Neural progenitor cell (in vitro differentiated cells): Measurements from ENCODE around the gene NMUR1. TPM values are rescaled to one million over a fixed set of nuclear protein-coding genes. Genes with fewer than 3 reads are reported as not detected.
"Not testable (repeated sequence)": the region's sequence is repeated elsewhere in the genome, so short reads cannot be mapped to it uniquely, and the experiment has no call there.

Experiments used
- DNase-seq: peaks from one replicate; pipeline ENCODE4 v3.0.0-alpha.2; 2016; ENCODE audit warnings: low spot score
- H2AFZ ChIP-seq: fragments of 200-600 bp; sonication (generic); replicated peaks from 2 replicates; pipeline ENCODE4 v1.6.1; 2016; ENCODE audit warnings: antibody characterized with exemption
- H3F3A ChIP-seq: fragments of 200-600 bp; sonication (generic); 2 replicates; pipeline ENCODE4 v1.6.1; 2016; ENCODE audit warnings: antibody characterized with exemption, low read depth
- H3K27ac ChIP-seq: fragments of 200-600 bp; sonication (generic); 2 replicates; pipeline ENCODE4 v1.5.1; 2016; ENCODE audit warnings: mild to moderate bottlenecking
- H3K27me3 ChIP-seq: fragments of 200-600 bp; sonication (generic); 2 replicates; pipeline ENCODE4 v1.6.1; 2016; ENCODE audit warnings: mild to moderate bottlenecking, moderate library complexity
- H3K36me3 ChIP-seq: fragments of 200-600 bp; sonication (generic); 2 replicates; pipeline ENCODE4 v1.5.1; 2016
- H3K4me1 ChIP-seq: fragments of 200-600 bp; sonication (generic); 2 replicates; pipeline ENCODE4 v1.6.1; 2016; ENCODE audit warnings: mixed run types
- H3K4me2 ChIP-seq: fragments of 200-600 bp; sonication (generic); 2 replicates; pipeline ENCODE4 v1.6.1; 2016
- H3K4me3 ChIP-seq: fragments of 200-600 bp; sonication (generic); 2 replicates; pipeline ENCODE4 v1.5.1; 2016
- H3K79me2 ChIP-seq: fragments of 200-600 bp; sonication (generic); 2 replicates; pipeline ENCODE4 v1.6.1; 2016; ENCODE audit warnings: low read depth
- H3K9ac ChIP-seq: fragments of 200-600 bp; sonication (generic); 2 replicates; pipeline ENCODE4 v1.6.1; 2016
- H3K9me3 ChIP-seq: fragments of 200-600 bp; sonication (generic); 2 replicates; pipeline ENCODE4 v1.5.1; 2016; ENCODE audit warnings: low read depth
- H4K20me1 ChIP-seq: fragments of 200-600 bp; sonication (generic); 2 replicates; pipeline ENCODE4 v1.6.1; 2016; ENCODE audit warnings: low read depth
- H3K27ac Mint-ChIP-seq: 3 replicates; pipeline ENCODE4 v1.8.0; 2021; ENCODE audit warnings: mixed read lengths
- H3K27me3 Mint-ChIP-seq: 2 replicates; pipeline ENCODE4 v1.8.0; 2022; ENCODE audit warnings: low read depth, mild to moderate bottlenecking, inconsistent platforms, moderate library complexity, mixed read lengths; ENCODE audit not compliant: insufficient read depth
- H3K36me3 Mint-ChIP-seq: 3 replicates; pipeline ENCODE4 v1.8.0; 2021; ENCODE audit warnings: mixed read lengths
- H3K4me1 Mint-ChIP-seq: 3 replicates; pipeline ENCODE4 v1.8.0; 2021; ENCODE audit warnings: mixed read lengths
- H3K4me3 Mint-ChIP-seq: 3 replicates; pipeline ENCODE4 v1.8.0; 2021; ENCODE audit warnings: mild to moderate bottlenecking, moderate library complexity, mixed read lengths
- H3K9me3 Mint-ChIP-seq: 3 replicates; pipeline ENCODE4 v1.8.0; 2020; ENCODE audit warnings: mixed read lengths
- EZH2 ChIP-seq: fragments of 200-600 bp; sonication (generic); IDR thresholded peaks from 2 replicates; pipeline ENCODE4 v1.6.1; 2017; ENCODE audit warnings: antibody characterized with exemption, mild to moderate bottlenecking, moderate library complexity
- EZH2phosphoT487 ChIP-seq: fragments of 200-600 bp; sonication (generic); IDR thresholded peaks from 2 replicates; pipeline ENCODE4 v1.6.1; 2017; ENCODE audit warnings: antibody characterized with exemption
- total RNA-seq: library from RNA; depleted of rRNA; stranded (reverse); fragments of >200 nt; gene quantifications from 2 replicates; pipeline ENCODE4 v1.2.3, GENCODE V29; 2015; ENCODE audit warnings: low replicate concordance
- TF ChIP-seq, protein P1 (sequence below): fragments of 200-600 bp; sonication (generic); IDR thresholded peaks from 2 replicates; pipeline ENCODE4 v1.5.1; 2017; ENCODE audit warnings: antibody characterized with exemption, mild to moderate bottlenecking

Gene NMUR1
- total RNA-seq, 1 donor from 2014 or later = 0.52 TPM

DNA sequence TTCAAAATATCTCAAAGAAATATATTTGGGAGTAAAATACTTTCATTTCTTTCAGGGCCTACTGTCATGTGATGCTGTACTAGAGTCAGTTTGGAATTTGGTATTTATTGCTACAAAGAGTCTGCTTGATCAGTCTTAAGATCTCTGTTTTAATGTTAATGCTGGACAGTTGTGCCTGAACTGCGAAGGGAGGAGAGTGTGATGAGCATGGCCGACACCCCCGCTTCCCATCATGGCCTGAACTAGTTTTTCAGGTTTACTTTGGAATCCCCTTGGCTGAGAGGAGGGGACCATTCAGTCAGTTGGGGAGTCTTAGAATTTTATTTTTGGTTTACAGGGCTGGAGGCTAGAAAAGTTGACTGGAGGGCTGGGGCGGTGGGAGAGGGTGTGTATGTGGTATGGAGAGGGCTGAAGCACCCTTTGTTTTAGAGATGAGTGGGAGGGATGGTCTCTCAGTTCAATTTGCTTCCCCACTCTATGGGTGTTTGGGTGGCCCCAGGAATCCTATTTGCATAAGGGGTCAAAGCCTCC lies 41.5 kb upstream of the NMUR1 start:
- Histone ChIP-seq H3K9ac (no peak overlapping the region), H3K36me3 (no peaks in the 10 kb centered on the region), H2AFZ (peak overlapping the region; percentile 85), H3K79me2 (no peaks in the 10 kb centered on the region), H4K20me1 (no peaks in the 10 kb centered on the region), H3K4me1 (peaks cover 25% of the 10 kb centered on the region), H3K9me3 (no peaks in the 10 kb centered on the region), H3K27ac (no peak overlapping the region), H3K4me2 (no peak overlapping the region), H3K27me3 (no peaks in the 10 kb centered on the region), H3F3A (peaks cover 34% of the 10 kb centered on the region), H3K4me3 (no peak overlapping the region)
- no peaks in the 10 kb centered on the region for H3K36me3 Mint-ChIP-seq
- H3K4me3 Mint-ChIP-seq = no peak overlapping the region
- no peak for DNase-seq
- H3K4me1 Mint-ChIP-seq = peaks cover 43% of the 10 kb centered on the region
- TF ChIP-seq EZH2phosphoT487 (no peak), EZH2 (no peak)
- TF ChIP-seq, protein P1, sequence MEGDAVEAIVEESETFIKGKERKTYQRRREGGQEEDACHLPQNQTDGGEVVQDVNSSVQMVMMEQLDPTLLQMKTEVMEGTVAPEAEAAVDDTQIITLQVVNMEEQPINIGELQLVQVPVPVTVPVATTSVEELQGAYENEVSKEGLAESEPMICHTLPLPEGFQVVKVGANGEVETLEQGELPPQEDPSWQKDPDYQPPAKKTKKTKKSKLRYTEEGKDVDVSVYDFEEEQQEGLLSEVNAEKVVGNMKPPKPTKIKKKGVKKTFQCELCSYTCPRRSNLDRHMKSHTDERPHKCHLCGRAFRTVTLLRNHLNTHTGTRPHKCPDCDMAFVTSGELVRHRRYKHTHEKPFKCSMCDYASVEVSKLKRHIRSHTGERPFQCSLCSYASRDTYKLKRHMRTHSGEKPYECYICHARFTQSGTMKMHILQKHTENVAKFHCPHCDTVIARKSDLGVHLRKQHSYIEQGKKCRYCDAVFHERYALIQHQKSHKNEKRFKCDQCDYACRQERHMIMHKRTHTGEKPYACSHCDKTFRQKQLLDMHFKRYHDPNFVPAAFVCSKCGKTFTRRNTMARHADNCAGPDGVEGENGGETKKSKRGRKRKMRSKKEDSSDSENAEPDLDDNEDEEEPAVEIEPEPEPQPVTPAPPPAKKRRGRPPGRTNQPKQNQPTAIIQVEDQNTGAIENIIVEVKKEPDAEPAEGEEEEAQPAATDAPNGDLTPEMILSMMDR = no peak
- peaks cover 6% of the 10 kb centered on the region for H3K27me3 Mint-ChIP-seq
- peaks cover 9% of the 10 kb centered on the region for H3K9me3 Mint-ChIP-seq
- H3K27ac Mint-ChIP-seq = peak overlapping the region; percentile 67

DNA sequence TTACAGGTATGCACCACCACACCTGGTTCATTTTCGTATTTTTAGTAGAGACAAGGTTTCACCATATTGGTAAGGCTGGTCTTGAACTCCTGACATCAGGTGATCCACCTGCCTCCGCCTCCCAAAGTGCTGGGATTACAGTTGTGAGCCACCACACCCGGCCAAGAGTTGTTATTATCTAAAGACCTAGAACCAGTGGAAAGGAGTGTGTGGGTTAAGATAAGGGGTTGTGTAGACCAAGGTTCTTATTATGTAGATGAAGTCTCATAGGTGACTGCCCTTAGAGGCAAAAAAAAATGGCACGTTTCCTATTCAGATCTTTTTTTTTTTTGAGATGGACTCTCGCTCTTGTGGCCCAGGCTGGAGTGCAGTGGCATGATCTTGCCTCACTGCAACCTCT lies 40.7 kb upstream of the NMUR1 start:
- peaks cover 27% of the 10 kb centered on the region for H3F3A ChIP-seq
- H3K4me1 ChIP-seq = peaks cover 20% of the 10 kb centered on the region
- H3K9ac ChIP-seq, H3K4me3 Mint-ChIP-seq, H3K27ac ChIP-seq, H3K27me3 Mint-ChIP-seq, H3K9me3 ChIP-seq, H2AFZ ChIP-seq, H3K4me2 ChIP-seq, H4K20me1 ChIP-seq, H3K79me2 ChIP-seq, DNase-seq, H3K4me3 ChIP-seq, H3K27me3 ChIP-seq, H3K27ac Mint-ChIP-seq, H3K36me3 ChIP-seq, H3K36me3 Mint-ChIP-seq: not testable (repeated sequence)
- Mint-ChIP-seq H3K9me3 (peaks cover 14% of the 10 kb centered on the region), H3K4me1 (peaks cover 42% of the 10 kb centered on the region)

DNA sequence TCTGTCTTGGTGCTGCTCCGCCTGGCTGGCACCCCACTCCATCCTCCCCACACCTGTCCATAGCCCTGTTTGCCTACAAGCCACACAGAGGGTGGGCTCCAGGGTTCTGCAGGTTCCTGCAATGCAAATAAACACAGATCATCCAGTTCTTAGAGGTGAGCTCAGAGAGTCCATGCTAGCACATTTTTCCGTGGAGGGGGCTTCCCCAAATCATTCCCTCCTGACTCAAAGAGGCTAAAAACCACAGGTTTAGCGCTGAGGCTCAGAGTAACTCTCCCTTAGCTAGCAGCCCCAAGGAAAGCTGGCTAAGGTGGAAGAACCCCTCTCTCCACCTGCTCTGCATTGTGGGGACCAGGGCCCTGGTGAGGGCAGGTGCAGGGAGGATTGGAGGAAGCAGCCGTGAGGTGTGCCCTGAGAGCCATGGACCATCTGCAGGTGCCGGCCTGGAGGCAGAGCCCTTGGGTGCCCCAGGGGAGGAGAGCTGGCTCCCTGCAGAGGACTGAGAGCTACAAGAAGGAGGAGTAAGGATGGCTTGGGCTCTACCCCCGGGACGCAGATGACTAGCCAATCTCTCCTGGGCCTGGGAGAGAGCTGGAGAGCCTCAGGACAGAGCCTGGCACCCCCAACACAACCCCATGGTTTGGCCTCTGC lies 38.7 kb upstream of the NMUR1 start:
- peaks cover 16% of the 10 kb centered on the region for H3K9me3 Mint-ChIP-seq
- Histone ChIP-seq H2AFZ (no peak overlapping the region), H3K36me3 (no peaks in the 10 kb centered on the region), H4K20me1 (no peaks in the 10 kb centered on the region), H3K79me2 (no peaks in the 10 kb centered on the region), H3K4me3 (no peak overlapping the region), H3F3A (peaks cover 26% of the 10 kb centered on the region), H3K4me1 (peaks cover 17% of the 10 kb centered on the region), H3K4me2 (no peak overlapping the region), H3K27ac (no peak overlapping the region), H3K9me3 (no peaks in the 10 kb centered on the region), H3K27me3 (no peaks in the 10 kb centered on the region), H3K9ac (no peak overlapping the region)
- H3K4me3 Mint-ChIP-seq = no peak overlapping the region
- no peak for TF ChIP-seq EZH2
- no peak for TF ChIP-seq EZH2phosphoT487
- TF ChIP-seq, protein P1 = no peak
- H3K27me3 Mint-ChIP-seq = peaks cover 6% of the 10 kb centered on the region
- H3K27ac Mint-ChIP-seq = peak overlapping the region; percentile 29
- no peak for DNase-seq
- H3K36me3 Mint-ChIP-seq = no peaks in the 10 kb centered on the region
- H3K4me1 Mint-ChIP-seq = peaks cover 32% of the 10 kb centered on the region

DNA sequence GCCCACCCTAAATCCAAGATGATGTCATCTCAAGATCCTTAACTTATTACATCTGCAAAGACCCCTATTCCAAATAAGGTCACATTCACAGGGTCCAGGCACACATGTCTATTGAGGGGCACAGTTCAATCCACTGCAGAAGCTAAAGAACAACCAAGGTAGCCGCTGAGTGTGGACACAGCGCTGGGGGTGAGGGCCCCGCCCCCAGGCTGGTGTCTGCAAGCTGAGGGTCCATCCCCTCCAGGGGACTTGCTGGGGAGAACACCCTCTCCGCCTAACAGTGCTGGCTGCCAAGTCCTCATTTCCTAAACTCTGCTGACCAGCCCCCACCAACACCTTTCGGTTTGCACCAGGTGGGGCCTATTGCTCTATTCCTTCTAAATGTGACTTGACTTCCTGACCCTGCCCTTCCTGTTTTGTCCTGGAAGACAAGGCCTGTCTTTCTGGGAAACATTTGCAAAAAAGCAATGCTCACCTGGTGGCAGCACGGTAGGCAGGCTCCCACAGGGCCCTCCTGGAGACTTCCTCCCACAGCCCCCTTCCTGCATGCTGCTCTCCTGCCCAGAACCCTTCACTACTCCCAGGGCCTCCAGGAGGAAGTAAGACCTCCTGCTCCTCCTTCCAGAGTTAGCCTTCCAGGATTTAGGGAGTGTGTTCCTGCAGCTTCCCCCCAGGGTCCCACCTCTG lies 38.0 kb upstream of the NMUR1 start:
- no peak for DNase-seq
- no peaks in the 10 kb centered on the region for H3K79me2 ChIP-seq
- Mint-ChIP-seq H3K27me3 (peaks cover 6% of the 10 kb centered on the region), H3K4me3 (no peak overlapping the region), H3K9me3 (peaks cover 16% of the 10 kb centered on the region), H3K4me1 (peaks cover 26% of the 10 kb centered on the region), H3K36me3 (no peaks in the 10 kb centered on the region), H3K27ac (no peak overlapping the region)
- H3K4me1 ChIP-seq = peaks cover 10% of the 10 kb centered on the region
- no peak overlapping the region for H3K9ac ChIP-seq
- no peaks in the 10 kb centered on the region for H4K20me1 ChIP-seq
- H3K36me3 ChIP-seq = no peaks in the 10 kb centered on the region
- TF ChIP-seq, protein P1 = no peak
- TF ChIP-seq EZH2 (no peak), EZH2phosphoT487 (no peak)
- no peak overlapping the region for H3K4me2 ChIP-seq
- no peak overlapping the region for H3K4me3 ChIP-seq
- H3K27me3 ChIP-seq = no peaks in the 10 kb centered on the region
- no peak overlapping the region for H2AFZ ChIP-seq
- H3K9me3 ChIP-seq = no peaks in the 10 kb centered on the region
- no peak overlapping the region for H3K27ac ChIP-seq
- H3F3A ChIP-seq = peaks cover 21% of the 10 kb centered on the region
